GM21576 (cell line): ENCODE results near the gene UCN.
"Not testable (repeated sequence)": the region's sequence is repeated elsewhere in the genome, so short reads cannot be mapped to it uniquely, and the experiment has no call there.

Experiments
- ATAC-seq: cut with Tn5 transposase; IDR thresholded peaks from one replicate; pipeline ENCODE4 v1.9.1; 2021; ENCODE audit warnings: mild to moderate bottlenecking, moderate library complexity; ENCODE audit not compliant: unreplicated experiment

The UCN gene, protein sequence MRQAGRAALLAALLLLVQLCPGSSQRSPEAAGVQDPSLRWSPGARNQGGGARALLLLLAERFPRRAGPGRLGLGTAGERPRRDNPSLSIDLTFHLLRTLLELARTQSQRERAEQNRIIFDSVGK

DNA sequence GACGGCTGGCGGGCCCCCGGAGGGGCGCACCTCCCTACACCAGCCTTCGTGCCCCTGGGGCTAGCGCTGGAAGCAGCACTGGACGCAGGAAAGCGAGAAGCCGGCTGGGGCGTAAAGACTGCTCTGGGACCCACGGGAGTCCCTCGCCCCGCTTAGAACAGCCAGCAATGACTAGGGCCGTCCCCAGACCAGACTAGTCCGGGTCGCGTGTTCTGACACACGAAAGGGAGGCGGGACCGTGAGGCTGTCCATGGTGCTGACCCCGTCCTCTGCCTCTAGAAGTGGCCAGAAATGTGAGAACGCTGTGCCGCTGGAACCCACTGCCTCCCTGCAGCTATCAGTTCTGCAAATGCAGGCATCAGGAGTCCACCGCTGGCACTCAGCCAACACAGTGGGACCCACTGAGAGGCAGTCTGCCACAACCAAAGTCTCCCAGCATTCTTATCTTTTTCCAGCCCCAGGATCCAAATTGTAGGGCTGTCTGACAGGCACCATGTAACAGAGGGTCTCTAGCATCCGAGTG, at the start of gene UCN:
Gene UCN, minus strand, starts transcription at position 87 of the 523 bp plus-strand sequence. CDS start 550 bp downstream, outside the sequence.
- ATAC-seq, result no peak

DNA sequence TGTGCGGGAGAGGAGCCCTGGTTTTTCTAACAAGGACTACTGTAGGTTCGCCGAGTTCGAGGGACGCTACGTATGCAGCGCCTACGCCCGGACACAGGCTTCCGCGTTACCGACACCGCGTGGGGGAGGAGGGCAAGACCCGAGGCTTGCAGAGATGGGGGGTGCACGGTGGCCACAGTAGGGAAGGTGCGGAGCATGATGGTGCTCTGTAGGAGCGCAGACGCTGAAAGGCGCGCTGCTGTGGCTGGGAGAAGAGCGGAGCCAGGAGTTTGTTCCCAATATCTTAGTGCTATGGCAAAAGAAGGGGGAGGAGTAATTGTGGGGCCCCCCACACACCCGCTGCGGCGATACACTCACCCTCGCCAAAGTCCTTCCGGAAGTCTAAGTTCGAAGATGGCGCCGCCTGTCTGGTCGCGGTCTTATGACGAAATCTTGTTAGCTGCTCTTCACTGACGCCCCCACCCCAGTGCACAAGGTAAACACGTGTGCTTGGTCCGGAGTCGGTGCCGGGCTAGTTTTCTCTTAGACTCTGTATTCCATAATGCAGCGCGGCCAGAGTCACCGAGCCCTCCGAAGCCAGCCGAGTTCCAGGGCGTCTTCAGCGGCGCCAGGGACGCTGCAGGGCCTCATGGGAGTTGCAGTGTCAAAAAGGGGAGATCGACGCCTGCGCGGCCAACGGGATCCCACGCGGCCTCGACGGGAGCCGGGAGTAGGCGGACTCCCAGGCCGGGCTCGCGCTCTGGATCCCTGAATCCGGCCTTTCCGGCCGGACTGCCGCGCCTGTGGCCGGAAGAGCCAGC, 48.3 kb upstream of the UCN start, which contains the start of gene GTF3C2:
Gene GTF3C2, minus strand, starts transcription at position 383 of the 800 bp plus-strand sequence. CDS start 13,210 bp downstream, outside the sequence.
- ATAC-seq, result peak; percentile 75

DNA sequence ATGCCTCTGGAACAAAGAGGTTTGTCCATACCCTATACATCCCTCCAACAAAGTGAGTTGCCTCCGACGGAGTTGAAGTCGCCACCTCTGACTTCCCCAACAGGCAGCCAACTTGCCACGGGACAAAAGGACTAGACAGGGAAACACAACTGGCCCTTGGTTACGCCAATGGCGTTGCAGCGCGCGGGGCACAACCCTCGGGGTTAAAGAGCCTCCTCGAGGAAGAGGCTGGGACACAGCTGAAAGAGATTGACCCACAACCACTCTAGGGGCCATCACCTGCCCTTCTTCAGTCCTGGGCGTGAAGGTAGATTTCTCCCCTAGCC, 47.8 kb upstream of the UCN start:
- peak; percentile 27 for ATAC-seq

DNA sequence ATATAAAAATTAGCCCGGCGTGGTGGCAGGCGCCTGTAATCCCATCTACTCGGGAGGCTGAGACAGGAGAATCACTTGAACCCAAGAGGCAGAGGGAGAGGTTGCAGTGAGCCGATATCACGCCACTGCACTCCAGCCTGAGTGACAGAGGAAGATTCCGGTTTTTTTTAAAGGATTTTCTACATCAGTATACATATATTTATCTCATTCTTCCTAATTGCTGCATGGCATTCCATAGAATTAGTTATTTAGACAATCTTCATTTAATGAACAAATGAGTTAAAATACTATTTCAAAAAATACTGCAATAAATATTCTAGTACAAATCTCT, 46.3 kb upstream of the UCN start:
- no peak for ATAC-seq

DNA sequence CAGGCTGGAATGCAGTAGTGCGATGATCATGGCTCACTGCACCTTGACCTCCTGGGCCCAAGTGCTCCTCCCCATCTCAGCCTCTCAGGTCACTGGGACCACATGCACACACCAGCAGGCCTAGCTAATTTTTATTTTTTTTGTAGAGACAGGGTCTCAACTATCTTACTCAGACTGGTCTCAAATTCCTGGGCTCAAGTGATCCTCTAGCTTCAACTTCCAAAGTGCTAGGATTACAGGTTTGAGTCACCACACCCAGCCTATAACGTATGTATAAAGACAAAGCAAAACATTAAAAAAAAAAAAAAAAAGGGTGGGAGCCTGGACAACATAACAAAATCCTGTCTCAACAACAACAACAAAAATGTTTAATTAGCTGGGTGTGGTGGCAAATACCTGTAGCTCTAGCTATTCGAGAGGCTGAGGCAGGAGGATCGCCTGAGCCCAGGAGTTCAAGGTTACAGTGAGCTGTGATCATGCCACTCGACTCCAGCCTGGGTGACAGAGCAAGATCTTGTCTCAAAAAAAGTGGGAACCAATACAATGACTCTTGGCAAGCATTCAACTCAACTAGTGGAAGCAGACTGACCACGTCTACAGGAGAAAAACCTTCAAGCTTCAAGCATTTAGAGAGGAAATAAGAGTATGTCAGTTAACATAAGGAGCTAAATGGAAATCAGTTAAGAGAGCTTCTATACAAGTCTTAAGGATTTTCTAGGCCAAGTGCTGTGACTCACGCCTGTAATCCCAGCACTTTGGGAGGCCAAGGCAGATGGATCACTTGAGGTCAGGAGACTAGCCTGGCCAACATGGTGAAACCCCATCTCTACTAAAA, 45.7 kb upstream of the UCN start:
- no peak for ATAC-seq

DNA sequence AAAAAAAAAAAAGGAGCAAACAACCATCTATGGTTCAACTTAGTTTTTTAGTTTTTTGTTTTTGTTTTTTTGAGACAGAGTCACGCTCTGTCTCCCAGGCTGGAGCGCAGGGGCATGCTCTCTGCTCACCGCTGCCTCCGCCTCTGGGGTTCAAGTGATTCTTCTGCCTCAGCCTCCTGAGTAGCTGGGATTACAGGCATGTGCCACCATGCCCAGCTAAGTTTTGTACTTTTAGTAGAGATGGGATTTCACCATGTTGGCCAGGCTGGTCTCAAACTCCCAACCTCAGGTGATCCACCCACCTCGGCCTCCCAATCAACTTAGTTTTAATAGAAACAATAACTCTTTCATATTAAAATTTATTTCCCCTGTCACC, 45.1 kb upstream of the UCN start:
- ATAC-seq, result not testable (repeated sequence)

DNA sequence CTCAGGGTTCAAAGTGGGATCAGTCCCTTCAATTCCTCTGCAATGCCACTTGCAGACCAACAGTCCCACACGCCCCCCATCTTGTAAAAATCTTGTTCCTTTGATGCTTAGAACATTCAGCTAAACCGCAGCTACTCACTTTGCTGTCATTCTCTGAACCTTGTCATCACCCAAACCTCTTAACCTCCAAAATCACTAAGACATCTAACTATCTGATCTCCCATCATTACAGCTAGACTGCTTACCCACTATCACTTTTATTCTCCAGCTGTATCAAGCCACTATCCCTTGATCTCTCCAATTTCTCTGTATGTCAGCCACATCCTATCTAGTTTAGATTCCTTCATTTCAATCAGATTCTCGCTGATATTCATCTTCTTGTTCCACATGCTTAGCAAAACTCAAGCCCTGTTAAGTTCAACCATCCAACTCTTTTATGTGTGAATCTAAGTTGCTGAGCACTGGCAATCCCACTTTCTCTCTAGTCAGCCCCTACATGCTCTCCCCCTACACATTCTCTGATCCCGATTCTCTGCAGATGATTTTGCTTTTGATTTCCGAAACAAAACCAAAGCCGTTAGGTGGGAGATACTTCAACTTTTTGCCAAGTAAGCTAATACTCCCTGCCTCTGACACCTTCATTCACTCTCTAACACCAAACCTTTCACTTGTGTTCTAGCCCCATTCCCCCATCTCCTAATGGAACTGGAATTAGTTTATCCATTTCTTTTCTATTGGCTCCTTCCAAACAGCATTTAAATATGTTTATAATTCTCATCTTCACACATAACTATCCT, 43.8 kb upstream of the UCN start:
- no peak for ATAC-seq

DNA sequence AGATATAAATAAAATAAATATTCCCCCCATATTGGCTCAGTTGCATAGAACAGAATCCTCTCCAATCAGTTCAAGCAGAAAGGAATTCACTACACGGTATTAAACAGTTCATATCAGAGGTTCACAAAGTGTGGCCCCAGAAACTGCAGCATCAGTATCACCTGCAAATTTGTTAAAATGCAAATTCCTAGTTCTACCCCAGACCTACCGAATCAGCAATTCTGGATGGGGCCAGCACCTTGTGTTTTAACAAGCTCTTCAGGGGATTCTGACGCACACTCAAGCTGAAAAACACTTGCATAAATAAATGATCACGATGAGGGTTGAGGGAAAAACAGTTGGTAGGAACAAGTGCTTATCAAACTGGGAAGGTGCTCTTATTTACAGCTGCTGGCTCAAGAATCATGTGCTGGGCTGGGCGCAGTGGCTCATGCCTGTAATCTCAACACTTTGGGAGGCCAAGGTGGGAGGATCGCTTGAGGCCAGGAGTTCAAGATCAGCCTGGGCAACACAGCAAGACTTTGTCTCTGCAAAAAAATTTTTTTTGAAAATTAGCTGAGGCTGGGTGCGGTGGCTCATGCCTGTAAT, 42.0 kb upstream of the UCN start:
- ATAC-seq, result no peak

DNA sequence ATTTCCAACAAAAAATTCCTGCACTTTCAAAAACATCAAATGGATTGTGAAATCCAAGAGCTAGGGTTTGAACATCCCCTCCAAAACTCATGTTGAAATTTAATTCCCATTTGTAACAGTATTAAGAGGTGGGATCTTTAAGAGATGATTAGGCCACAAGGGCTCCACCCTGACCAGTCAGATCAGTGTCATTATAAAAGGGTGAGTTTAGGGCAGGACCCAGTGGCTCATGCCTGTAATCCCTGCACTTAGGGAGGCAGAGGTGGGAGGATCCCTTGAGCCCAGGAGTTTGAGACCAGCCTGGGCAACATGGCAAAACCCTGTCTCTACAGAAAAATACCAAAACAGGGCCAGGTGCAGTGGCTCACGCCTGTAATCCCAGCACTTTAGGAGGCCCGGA, 39.4 kb upstream of the UCN start:
- ATAC-seq, result no peak

DNA sequence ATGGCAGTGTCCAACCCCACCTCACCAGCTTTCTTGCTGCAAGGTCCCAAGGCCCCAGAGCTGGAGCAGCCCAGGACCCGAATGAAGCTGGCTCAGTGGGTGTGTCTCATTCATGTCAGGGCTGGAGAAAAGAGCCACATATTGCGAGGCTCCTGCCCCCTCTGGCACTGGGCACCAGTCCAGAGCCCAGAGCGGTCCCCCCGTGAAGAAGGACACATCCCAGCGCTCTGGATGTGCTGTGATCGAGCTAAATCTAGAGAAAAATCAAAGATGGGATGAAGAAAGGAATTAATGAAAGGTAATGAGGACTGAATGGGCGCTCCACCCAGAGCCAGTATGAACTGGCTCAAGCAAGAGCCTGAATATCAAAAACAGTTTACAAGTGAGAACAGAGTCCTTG, 27.9 kb upstream of the UCN start:
- ATAC-seq, result no peak

DNA sequence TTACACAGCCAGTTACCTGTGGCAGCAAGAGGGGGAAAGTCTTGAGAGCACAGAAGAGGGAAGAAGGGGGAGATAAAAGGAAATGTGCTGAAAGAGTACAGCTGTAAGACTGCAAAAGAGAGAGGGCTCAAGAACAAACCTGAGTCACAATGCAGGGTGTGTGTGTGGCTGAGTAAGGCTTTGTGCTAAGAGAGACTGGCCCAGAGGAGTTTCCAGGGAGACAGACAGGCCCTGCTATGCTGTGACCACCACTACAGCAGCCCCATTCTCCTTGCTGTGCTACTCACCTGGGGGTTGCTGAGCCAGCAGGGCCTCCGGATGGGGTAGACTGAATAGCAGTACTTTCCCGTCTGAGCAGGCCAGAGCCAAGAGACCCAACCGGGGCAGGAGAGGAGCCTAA, 27.1 kb upstream of the UCN start:
- no peak for ATAC-seq

DNA sequence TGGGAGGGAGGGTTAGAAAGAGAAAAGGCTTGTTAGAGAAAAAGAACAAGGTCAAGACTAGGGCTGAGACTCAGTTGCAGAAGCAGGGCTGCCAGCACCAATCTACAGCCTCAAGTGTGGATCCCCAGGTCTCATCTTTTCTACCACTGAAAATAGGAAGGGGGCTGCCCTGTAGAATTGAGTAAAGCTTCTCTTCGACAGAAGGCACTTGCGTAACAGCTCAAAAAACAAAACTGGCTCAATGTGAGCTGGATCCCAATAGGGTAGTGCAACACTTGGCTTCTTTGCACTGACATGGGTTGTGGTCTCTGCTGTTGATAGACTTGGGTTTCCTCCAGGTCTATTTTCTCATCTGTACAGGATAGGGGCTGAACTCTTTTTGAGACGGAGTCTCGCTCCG, 16.5 kb upstream of the UCN start:
- no peak for ATAC-seq

DNA sequence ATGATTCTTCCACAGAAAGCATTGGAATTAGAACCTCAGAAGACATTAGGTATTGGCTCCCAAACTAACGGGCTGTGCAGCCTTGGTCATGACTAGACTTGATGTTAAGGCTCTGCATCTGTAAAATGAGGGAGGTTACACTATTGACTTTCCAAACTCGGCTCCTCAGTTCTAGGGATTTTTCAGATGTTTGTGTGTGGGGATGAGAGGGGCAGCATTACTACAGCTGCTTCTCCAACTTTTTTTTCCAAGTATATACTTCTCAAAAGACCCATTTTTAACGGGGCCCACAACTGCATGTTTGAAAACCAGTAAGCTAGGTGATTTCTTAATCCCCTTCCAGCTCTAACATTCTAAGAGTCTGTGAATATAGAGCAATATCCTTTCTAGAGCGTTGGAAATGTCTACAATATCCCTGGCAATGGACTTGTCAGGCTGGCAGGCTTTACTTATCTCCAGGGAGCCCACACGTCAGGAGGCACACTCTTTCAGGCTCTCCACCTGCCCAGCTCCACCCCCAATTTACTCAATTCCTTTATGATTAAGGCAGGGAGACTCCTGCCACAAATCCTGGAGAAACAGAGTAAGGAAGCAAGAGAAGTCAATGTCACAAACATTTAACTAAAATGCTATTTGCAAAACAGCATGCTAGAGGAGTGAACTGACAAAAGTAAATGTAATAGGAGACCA, 15.5 kb upstream of the UCN start:
- no peak for ATAC-seq

DNA sequence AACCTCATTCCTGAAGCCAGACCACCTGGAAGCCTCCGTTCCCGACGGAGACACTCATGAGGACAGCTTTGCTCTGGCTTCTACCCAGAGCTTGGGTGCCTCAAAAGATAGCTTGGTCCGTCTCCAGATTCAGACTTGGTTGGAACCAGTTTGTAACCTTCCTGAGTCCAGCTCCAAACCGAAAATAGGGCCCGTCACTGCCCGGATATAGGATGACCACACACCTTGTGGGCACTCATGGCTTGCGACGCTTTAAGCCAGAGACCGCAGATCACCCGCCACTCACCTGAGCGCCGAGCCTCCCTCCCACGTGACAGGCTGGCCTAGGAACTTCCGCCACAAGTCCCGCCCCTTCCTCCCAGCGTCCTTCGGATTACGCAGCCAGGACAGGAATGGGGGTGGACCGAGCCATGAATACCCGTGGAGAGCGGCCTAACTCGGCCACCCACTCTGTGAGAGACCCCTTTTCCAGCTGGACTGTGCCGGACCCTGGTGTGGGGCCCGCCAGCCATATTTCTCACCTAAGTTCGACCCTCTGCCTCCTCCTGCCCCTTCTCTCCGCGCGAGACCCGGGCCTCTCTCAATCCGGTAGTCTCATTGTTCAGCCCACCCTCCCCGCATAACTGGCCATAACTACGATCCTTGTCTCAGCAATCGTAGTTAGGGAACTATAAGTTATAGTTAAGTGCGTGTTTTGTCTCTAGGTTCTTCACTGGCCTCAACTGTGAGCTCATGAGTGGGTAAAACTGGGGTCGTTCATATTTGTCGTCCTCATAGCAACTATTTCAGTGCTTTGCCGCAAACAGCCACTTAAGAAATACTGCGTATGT, 14.7 kb upstream of the UCN start, which contains the start of gene MPV17:
Gene MPV17, minus strand, starts transcription at position 332 of the 830 bp plus-strand sequence. CDS start 580 bp downstream, outside the sequence.
- peak; percentile 90 for ATAC-seq

DNA sequence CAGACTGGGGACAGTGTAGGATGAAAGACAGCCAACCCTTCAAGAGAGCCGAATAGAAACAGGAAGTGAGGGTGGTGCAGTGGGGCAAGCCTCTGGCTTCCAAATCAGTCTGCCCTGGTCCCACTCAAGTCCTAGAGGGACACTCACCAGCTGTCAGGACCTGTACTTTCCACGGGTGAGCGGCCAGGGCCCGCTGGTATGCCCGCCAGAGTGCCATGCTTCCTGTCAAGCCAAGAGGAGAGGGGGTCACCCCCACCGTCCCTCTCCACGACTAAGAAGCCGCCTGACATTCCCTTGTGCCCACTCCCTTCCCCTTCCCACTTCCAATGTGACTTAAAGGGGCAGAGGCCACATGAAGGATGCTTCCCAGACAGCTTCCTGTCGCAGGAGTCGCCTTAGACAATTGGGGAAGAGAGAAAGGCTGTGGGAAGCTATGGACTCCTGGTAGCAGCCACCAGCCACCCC, 14.1 kb upstream of the UCN start:
- ATAC-seq, result no peak

DNA sequence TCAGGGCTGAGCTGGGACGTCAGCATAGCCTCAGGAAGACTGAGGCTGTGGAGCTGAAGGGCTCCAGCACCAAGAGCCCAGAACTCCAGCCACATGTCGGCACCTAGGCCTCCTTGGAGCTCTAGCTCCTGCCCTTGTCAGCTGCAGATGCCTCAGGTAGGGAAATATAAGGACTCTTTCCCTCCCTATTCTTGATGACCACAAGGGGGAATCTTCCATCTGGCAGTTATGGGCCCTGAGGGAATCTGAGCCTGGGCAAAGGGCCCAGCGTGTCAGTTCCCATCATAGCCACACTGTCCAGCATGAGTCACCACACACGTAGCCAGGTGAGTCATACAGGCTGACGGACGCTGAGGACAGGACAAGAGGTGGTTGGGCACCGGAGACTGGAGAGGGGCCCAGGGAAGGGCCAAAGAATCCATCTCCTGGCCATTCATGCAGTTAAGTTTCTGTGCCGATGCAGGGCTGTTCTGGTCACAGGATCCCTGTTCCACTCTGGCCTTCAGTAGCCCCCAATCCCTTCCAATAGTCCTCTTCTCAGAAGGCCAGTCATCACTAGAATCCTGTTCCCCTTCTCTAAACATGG, 12.8 kb upstream of the UCN start:
- ATAC-seq, result no peak

DNA sequence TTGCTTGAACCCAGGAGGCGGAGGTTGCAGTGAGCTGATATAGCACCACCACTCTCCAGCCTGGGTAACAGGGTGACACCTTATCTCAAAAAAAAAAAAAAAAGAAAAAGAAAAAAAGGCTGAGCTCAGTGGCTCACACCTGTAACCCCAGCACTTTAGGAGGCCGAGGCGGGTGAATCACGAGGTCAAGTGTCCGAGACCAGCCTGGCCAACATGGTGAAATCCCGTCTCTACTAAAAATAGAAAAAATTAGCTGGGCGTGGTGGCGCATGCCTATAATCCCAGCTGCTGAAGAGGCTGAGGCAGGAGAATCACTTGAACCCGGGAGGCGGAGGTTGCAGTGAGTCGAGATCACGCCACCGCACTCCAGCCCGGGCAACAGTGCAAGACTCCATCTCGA, 11.6 kb upstream of the UCN start:
- ATAC-seq, result not testable (repeated sequence)

DNA sequence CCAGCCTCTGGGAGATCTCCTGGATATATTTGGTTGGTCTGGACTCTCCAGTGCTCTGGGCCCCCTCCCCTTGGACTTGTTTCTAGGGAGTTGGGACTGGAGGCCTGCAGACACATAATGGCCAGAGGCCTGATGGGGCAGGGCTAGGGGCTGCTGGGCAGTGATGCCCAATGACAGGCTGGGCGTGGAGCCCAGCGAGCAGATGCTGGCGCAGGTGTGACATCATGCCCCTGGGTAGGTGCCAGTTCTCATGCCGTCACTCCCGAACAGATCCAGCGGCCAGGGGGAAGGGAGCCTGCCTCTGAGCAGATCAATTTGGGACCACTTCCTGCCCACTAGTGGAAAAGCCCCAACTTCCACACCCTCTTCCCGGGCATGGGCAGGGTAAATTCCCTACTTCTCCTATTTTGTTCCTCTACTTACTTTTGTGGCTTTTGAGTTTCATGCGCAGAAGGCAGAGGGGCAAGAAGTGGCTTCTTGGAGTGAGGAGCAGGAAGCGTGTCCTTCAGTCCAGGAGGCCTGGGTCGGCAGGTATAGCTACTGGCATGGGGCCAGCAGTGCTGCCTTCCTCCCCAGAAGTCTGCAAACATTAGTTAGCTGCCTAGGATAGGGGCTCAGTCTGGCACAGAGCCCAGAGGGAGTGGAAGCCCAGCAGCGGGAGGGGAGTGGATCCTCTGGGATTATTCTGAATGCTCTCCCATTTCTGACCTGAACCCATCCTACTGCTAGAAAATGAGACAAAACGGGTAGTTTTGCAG, 8.6 kb upstream of the UCN start:
- ATAC-seq, result no peak
